ENCODE results near the gene EXT2.

- TF ChIP-seq NRF1 (IDR thresholded peaks at IDR 0.05; ENCODE audit: low read depth, low read length): no peak
- no peak for TF ChIP-seq CTCF (IDR thresholded peaks at IDR 0.05)
- TF ChIP-seq PBX3 (IDR thresholded peaks at IDR 0.05): no peak
- no peak for TF ChIP-seq GABPA (IDR thresholded peaks at IDR 0.05; ENCODE audit: low read depth)
- TF ChIP-seq NFIC (IDR thresholded peaks at IDR 0.05; ENCODE audit: borderline replicate concordance): no peak
- no peak for TF ChIP-seq RAD21 (IDR thresholded peaks at IDR 0.05; ENCODE audit: low read length)
These were observed 45.3 kb downstream of the EXT2 start for GRCh38 chr11:44140805-44141204.
